ENCODE data around the gene CCDC102A.
A peak's percentile ranks its signal among the peaks of the same experiment; 100 is the strongest.
"Not testable (repeated sequence)": the region's sequence is repeated elsewhere in the genome, so short reads cannot be mapped to it uniquely, and the experiment has no call there.

CCDC102A gene
- 2.6 reads per million, percentile 8 among the genes with 10 or more reads in this experiment for total RNA-seq

DNA sequence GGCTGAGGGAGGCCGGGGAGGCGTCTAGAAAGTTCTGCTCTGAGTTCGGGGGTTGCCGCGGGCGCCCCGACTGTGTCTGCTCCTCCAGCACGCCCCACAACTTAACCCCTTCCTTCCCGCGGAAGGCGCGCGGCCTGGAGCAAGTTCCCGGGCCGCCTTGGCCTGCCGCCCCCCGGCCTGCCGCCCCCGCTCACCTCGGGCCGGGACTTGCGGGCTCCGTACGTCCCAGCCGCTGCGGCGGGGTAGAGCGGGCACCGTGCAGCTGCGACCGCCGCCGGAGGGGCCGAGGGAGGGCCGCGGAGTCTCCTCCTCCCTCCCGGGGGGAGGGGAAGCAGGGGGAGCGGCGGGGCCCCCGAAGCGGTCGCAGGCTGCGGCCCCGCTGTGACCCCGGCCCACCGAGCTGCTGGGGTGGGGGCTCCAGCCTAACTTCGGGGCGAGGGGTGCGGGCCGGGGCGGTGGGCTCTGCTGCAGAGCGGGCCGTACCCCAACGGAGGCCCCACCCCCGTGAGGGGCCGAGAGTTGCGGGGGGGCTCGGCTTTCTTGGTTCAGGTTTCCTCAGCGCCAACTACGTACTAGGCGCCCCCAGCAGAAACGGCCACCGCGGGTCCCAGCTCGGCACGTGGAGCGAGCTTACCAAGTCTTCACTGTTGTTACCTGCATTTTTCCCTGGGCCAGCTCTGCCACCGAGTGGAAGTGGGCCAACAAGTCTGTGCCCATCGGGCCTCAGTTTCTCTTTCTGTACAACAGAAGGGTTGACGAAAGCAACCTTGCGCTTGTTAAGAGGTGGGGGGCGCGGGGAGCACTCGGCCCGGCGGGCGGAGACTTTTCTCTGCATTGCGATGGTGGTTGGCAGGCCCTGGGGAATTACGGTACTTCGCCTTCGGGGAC is at the start of gene CCDC102A:
CCDC102A (minus strand) TSS at position 266 of the 888 bp plus-strand sequence. CDS start 7,394 bp downstream, outside the sequence.
- DNase-seq = peak; percentile 41

DNA sequence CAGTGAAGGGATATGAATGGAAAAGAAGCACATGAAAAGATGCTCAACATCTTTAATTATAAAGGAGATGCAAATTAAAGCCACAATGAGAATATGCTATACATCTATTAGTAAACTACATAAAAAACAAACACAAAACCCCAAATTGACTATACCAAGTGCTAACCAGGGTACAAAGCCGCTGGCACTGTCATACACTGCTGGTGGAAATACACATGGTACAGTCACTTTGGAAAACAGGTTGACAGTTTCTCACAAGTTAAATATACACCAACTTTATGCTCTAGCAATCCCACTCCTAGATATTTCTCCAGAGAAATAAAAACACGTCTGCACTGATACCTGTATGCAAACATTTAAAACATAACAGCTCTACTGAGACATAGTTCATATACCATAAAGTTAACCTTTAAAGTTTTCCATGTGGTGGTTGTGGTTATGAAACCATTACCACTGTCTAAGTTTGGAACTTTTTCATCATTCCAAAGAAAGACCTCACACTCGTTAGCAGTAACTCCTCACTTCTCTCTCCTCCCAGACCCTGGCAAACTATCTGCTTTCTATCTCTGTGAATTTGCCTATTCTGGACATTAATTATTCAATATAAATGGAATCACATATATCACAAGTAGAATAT is 48.8 kb upstream of the CCDC102A start:
- no peak for DNase-seq

DNA sequence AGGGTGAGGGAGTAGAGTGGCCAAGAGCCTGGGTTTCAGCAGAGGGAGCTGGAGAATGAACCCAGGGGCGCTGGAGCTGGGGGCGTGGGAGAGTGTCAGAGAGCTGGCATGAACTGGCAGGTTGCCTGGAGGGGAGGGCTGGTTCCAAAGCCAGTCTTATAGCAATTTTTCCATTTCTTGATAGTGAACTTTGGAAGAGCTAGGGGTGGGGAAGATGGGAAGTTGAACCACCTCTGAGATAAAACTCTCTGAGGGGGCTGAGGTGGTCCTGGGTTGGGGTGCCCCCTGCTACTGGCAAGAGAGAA is 42.9 kb upstream of the CCDC102A start:
- DNase-seq = no peak

DNA sequence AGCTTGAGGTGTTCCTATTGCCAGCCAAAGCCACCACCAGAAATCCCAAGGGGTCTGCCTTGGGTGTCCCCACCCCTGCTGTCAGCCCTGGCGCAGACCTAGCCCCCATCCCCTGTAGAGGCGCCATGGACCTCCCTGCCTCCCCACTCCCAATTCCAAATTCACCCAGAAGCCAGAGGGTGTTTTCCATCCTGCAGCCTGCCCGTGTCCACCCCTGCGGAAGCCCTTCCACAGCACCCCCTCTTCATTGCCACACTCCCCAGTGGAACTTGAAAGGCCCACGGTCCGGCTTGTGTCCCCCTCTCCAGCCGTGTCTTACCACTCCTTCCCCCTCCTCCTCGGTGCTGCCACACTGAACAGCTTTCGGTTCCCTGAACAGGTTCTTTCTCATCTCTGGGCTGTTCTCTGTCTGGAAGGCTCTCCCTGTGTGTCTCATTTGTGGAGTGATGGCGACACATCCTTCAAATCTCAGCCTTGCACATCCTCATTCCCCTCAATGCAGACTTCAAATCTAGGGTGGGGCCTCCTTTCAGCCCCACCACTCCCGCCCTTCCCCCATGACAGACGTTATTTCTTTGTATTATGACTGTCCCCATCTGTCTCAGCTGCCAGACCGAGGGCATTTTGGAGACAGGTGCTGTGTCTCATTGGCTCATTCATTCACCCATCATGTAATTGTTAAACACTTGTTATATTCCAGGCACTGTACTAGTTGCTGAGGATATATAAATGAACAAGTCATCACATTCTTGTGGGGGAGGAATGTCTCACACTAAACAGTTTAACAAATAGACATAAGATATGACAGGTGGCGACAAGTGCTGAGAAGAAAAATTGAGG is 42.4 kb upstream of the CCDC102A start:
- no peak for DNase-seq

DNA sequence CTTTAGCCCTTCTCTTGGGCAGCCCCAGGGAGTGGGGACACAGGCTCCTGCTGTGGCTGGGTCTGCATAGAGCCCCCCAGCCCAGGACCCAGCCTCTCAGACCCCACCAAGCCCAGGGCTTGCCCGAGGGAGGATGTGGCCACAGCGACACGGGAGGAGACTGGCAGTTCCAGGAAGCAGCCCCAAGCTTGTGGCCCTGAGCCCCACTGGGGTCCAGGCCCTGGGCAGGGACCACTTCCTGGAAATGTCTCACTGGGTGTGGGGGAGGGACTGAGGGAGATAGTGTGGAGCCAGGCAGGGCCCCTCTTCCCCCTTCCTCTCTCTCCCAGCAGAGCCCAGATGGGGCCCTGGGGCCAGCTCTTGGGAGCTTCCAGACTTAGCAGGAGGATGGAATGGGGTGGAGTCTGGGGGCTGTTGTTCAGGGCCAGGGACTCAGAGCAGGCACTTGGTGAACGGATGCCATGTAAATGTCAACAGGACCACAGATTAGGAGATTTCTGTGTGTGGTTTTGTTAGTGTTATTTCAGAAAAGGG is 41.4 kb upstream of the CCDC102A start:
- no peak for DNase-seq

DNA sequence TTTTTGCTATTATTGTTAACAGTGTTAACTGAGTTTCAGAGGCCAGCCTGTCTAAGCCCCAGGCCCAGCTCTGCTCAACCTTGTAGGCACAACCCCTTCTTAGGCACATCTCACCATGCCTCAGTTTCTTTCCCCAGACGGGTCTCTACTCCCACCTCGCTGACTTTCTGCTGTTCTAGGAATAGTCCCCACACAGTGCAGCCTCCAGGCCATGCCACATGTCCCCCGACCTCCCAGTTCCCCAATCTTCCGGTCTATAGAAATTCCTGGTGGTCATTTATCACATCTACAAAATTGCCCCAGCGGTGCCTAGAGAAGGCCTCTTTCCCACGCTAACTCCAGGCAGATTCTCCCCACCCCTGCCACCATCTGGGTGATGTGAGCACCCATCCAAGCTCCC is 40.8 kb upstream of the CCDC102A start:
- no peak for DNase-seq

DNA sequence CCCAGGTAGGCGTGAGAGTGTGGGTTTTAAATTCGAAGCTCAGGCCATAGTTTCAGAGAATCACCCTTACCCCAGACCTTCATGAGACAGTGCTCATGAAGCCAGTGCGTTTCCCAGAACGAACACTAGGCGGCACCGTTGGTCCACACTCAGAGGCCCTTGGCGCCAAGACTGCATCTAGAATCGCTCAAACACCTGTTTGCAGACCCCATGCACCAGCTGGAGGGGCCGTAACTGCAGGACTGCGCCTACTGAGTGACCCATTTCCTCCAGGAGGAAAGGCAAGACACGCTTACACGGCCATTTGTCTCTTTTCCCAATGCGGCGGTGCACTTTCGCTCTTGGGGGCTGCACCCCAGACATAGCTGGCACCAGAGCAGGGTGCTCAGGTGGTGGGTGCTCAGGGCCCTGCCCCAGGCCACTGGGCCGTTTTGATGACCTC is 40.1 kb upstream of the CCDC102A start:
- DNase-seq = peak; percentile 69

DNA sequence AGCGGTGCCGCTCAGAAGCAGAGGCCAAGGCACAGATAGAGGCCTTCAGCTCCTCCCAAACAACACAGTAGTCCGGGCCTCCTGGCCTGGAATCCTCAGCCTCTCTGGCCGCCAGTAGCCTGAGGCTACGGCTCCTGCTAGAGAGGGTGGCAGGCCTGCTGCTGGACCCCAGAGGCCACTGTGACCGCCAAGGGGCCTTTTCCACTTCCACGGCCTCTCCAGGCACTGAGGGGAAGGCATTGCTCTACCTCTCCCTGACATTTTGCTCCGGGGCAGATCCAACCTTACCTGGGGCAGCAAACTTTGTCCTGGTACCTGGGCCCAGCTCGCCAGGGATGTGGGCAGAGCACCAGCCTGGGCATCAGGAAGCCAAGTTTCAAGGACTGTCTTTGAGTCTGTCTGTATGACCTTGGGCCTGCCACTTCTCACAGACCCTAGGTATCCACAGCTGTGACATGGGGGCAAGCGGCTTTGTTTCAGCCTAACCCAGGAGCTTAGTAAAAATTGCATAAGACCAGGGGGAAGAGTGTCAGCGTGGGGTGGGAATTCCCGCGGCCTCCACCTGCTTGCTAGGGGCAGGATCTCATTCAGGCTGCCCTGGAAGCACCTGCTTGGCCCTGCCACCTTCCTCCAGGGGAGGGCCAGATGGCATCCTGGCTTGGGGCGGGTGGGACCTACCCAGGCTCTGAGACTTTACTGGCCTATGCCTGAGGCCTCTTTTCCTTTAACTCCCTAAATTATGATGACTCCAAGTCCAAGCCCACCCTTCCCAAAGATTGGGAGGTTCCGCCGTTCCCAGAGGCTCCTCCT is 39.3 kb upstream of the CCDC102A start:
- no peak for DNase-seq

DNA sequence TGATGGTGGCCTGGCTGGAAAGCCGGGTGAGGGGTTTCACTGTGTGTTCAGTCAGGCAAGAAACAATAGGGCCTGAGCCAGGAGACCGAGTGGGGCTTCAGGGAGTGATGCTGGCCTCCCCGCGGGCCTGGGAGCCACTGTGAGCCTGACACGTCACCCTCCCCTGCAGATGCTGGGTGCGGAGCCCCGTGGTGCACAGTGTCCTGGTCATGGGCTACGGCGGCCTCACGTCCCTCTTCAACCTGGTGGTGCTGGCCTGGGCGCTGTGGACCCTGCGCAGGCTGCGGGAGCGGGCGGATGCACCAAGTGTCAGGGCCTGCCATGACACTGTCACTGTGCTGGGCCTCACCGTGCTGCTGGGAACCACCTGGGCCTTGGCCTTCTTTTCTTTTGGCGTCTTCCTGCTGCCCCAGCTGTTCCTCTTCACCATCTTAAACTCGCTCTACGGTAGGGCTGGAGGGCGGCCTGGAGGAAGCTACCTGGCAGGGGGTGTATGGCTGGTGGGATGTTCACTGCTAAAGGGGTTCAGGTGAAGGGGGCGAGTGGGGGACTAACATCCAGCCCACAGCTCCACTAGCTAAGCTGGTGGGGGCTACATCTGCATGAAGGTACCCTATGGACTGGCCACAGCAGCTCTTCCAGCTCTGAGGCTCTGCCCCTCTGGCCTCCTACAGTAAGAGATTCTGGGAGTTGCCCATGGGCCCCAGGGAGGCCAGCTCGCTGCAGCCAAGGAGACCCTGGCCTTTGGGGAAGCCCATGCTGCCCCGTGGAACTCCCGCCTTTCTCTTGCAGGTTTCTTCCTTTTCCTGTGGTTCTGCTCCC is 38.5 kb upstream of the CCDC102A start:
- no peak for DNase-seq

DNA sequence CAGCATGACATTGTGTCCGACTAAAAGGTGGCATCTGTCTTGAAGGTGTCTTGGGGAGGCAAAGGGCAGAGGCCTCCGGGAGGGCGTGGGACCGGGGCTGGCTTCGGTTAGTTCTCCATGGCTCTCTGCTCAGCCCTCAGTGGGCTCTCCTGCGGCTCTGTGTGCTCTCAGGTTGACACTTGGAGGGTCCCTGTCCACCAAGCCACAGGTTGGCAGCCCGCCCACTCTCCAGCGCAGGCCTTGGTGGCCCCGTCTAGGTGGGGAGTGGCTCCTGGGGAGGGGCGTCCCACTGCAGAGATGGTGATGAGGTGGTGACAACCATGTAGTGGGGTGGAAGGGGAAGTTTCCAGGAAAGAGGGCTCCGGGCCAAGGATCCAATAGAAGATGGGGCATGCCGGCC is 37.7 kb upstream of the CCDC102A start:
- DNase-seq = no peak

DNA sequence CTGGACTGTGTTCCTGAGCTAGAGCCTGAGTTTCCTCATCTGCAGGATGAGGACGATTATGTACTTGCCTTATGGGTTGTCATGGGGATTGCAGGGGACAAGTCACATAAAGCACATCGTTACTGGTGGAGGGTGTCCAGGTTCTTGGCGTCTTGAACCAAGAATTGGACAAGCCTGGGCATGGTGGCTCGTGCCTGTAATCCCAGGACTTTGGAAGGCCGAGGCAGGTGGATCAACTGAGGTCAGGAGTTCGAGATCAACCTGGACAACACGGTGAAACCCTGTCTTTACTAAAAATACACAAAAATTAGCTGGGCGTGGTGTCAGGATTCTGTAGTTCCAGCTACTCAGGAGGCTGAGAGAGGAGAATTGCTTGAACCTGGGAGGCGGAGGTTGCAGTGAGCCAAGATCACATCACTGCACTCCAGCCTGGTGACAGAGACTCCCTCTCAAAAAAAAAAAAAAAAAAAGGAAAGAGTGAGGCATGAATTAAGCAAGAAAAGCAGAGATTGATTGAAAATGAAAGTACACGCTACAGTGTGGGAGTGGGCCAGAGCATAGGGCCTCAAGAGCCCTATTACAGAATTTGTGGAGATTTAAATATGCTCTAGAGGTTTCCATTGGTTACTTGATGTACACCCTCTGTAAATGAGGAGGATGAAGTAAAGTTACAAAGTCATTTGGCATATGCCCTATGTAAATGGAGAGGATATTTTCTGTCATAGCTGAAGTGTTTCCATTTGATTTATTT is 36.8 kb upstream of the CCDC102A start:
- no peak for DNase-seq

DNA sequence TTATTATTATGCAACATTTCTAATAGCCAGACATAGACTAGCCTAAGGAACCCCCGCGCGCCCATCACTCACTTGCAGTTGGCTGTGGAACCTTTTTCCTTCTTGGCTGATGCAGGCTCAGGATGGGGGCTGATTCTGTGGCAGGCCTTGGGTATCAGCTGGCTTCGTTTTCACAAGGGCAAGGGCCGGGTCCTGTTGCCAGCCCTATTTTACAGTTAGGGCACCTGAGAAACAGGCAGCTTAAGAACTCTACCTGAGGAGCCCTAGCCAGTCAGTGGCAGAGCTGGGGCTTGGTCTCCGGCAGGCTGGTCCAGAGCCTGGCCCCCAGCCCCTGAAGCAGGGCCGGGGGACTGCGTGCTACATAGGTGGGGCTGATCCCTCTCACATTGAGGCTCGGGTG is 34.7 kb upstream of the CCDC102A start:
- no peak for DNase-seq

DNA sequence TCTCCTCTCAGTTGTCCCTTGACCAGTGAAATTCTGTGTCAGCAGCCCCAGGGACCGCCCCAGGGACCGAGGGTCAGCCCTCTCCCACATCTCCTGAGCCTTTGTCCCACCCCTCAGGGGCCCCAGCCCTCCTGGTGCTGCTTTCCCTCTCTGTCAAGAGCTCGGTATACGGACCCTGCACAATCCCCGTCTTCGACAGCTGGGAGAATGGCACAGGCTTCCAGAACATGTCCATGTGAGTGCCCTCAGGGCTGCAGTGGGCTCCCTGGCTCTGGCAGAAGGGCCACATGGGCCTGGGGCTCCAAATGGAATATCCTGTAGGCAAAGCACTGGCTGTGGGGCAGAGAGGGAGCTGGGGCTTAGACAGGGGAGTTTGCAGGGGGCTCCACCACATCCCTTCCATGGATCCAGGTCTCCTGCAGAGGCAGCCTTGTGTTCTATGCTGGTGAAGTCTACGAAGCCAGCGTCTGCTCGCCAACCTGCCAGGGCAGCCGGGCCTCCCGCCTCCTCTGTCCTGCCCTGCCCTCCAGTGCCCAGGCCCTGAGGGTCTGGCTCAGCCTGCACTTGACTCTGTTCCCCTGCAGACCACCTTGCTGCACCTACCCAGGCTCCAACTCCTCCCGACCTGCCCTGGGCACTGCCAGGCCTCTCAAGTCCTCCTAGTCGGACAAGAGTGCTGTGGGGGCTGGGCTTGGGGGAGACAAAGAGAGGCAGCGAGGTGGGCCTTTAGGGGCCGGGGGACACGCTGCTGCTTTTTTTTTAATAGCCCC is 34.1 kb upstream of the CCDC102A start:
- DNase-seq = no peak

DNA sequence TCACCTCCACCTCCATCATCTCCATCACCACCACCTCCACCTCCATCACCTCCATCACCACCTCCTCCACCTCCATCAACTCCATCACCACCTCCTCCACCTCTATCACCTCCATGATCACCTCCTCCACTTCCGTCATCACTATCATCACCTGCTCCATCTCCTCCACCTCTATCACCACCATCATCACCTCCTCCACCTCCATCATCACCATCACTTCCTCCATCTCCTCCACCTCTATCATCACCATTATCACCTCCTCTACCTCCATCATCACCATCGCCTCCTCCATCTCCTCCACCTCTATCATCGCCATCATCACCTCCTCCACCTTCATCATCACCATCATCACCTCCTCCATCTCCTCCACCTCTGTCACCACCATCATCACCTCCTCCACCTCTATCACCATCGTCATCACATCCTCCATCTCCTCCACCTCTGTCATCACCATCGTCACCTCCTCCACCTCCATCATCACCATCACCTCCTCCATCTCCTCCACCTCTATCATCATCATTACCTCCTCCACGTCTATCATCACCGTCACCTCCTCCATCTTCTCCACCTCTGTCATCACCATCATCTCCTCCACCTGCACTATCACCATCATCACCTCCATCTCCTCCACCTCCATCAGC is 33.1 kb upstream of the CCDC102A start:
- no peak for DNase-seq

DNA sequence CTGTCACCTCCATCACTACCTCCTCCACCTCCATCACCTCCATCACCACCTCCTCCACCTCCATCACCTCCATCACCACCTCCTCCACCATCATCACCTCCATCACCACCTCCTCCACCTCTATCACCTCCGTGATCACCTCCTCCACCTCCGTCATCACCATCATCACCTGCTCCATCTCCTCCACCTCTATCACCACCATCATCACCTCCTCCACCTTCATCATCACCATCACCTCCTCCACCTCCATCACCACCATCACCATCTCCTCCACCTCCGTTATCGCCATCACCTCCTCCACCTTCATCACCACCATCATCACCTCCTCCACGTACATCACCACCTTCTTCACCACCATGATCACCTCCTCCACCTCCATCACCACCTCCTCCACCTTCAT is 32.4 kb upstream of the CCDC102A start:
- not testable (repeated sequence) for DNase-seq

DNA sequence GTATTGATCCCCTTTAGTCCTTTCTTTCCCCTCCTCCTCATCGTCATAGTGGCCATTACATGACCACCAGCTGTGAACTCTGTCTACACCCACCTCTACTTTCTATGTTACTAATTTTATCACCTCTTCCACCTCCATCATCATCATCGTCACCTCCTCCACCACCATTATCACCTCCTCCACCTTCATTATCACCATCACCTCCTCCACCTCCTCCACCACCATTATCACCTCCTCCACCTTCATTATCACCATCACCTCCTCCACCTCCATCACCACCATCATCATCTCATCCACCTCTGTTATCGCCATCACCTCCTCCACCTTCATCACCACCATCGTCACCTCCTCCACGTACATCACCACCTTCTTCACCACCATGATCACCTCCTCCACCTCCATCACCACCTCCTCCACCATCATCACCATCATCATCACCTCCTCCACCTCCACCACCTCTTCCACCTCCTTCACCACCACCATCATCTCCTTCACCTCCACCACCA is 31.9 kb upstream of the CCDC102A start:
- DNase-seq = no peak

DNA sequence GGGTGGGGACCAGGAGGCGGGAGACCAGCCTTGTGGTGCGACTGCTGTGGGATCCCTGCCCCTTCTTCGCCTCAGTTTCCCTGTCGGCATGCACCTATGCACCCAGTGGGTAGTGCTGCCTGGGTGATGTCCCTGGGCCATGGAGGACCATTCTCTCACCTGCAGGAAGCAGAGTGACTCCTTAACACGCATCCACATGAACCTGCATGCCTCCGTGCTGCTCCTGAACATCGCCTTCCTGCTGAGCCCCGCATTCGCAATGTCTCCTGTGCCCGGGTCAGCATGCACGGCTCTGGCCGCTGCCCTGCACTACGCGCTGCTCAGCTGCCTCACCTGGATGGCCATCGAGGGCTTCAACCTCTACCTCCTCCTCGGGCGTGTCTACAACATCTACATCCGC is 31.3 kb upstream of the CCDC102A start:
- no peak for DNase-seq

DNA sequence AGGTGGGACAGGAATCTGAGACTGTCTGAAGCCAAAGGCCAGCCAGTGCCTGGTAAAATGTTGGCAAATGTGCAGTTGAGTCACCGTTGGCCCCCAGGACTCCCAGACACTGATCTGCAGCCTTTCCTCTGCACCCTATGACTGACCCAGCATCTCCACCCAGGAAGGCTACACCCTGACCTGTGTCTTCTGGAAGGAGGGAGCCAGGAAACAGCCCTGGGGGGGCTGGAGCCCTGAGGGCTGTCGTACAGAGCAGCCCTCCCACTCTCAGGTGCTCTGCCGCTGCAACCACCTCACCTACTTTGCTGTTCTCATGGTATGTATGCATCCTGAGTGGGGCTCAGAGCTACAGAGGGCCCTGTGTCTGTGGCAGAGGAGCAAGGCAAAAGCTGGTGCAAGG is 30.1 kb upstream of the CCDC102A start:
- no peak for DNase-seq

DNA sequence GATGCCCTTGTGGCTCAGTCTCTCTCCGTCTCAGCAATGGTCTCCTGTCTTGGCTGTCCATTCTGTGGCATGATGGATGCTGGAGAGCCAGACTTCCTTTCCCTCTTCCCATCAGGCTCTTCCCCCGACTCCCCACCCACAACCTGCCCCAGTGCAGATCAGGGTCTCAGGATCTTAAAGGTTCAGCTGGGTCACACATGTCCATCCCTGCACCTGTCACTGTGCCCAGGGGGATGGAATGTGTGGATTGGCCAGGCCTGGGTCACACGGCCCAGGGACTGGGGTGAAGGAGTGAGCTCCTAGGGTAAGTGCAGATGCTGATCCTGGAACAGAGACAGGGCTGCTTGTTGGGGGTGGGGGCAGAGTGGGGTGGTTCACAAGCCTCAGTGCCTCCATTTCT is 29.1 kb upstream of the CCDC102A start:
- no peak for DNase-seq

All from effector CD4-positive, alpha-beta T cell (primary cell).